ENCODE results near the gene UCK1.
"Not testable (repeated sequence)": the region's sequence is repeated elsewhere in the genome, so short reads cannot be mapped to it uniquely, and the experiment has no call there.

- TF ChIP-seq CTCF (conservative IDR thresholded peaks at IDR 0.05); ZFX (IDR thresholded peaks at IDR 0.05): not testable (repeated sequence)
Measured at GRCh38 chr9:131550465-131550864, 19.4 kb upstream of the UCK1 start.
